ENCODE data around the gene IGFL4. TPM values are rescaled to one million over a fixed set of nuclear protein-coding genes. Genes with fewer than 3 reads are reported as not detected.

Gene IGFL4
- total and polyA plus RNA-seq, 4 experiments from 2014 or later, result not detected

GRCh38 chr19:46020819-46021125, 20.0 kb downstream of the IGFL4 start:
- no peaks in the 10 kb centered on the region for H3K9me3 Mint-ChIP-seq
- H3K9me3 ChIP-seq (ENCODE audit: control insufficient read depth in 1 of 2, low read length in 2 of 2), result no peaks in the 10 kb centered on the region
- peaks cover 4% of the 10 kb centered on the region for H3K27me3 ChIP-seq (ENCODE audit: insufficient read depth, low read length)
- ChIA-PET CTCF (ENCODE audit: partially characterized antibody) (interaction anchor here (0.9 kb wide), 1 partner anchor 8 kb away, joined by 3 read pairs; no protein-coding TSS in a partner anchor), POLR2A (ENCODE audit: partially characterized antibody) (no interaction called here)
- H3K4me3 ChIP-seq (ENCODE audit: low read length in 2 of 2), result no peak overlapping the region
- H3K4me1 Mint-ChIP-seq, result peaks cover 7 to 19% (median 12%) of the 10 kb centered on the region in 4 donors
- intact Hi-C loops (cut with micrococcal nuclease), result no loop called here
- H3K36me3 Mint-ChIP-seq, result no peaks in the 10 kb centered on the region
- H3K4me1 ChIP-seq (ENCODE audit: insufficient read depth, low read length), result peaks cover 10% of the 10 kb centered on the region
- no peak overlapping the region for H3K27ac ChIP-seq (ENCODE audit: low read depth, low read length)
- H3K27me3 Mint-ChIP-seq, result peaks cover 5 to 10% of the 10 kb centered on the region in 2 donors
- H3K27ac Mint-ChIP-seq, result no peak overlapping the region
- DNase-seq, result no peak
- H3K4me3 Mint-ChIP-seq, result no peak overlapping the region
- no peaks in the 10 kb centered on the region for H3K36me3 ChIP-seq (ENCODE audit: insufficient read depth, low read length)

- Histone ChIP-seq H3K4me1 (ENCODE audit: insufficient read depth, low read length) (peaks cover 14% of the 10 kb centered on the region), H3K9me3 (ENCODE audit: control insufficient read depth in 1 of 2, low read length in 2 of 2) (no peaks in the 10 kb centered on the region), H3K36me3 (ENCODE audit: insufficient read depth, low read length) (no peaks in the 10 kb centered on the region), H3K4me3 (ENCODE audit: low read length in 2 of 2) (no peak overlapping the region), H3K27ac (ENCODE audit: low read depth, low read length) (no peak overlapping the region), H3K27me3 (ENCODE audit: insufficient read depth, low read length) (peaks cover 3% of the 10 kb centered on the region)
- Mint-ChIP-seq H3K4me1 (peaks cover 12 to 25% (median 16%) of the 10 kb centered on the region in 4 donors), H3K27me3 (peaks cover 5 to 14% of the 10 kb centered on the region in 2 donors), H3K9me3 (no peaks in the 10 kb centered on the region), H3K4me3 (no peak overlapping the region), H3K36me3 (peaks cover 0 to 2% of the 10 kb centered on the region in 2 donors), H3K27ac (no peak overlapping the region)
- intact Hi-C loops (cut with micrococcal nuclease), result loop anchor here (5.0 kb wide), 2 partner anchors 117 to 247 kb away; partner anchors contain the start of gene MYPOP
- no peak for DNase-seq
- POLR2A ChIA-PET (ENCODE audit: partially characterized antibody), result no interaction called here
- CTCF ChIA-PET (ENCODE audit: partially characterized antibody), result interaction anchor here (1.3 to 1.7 kb wide), 3 partner anchors 9 to 24 kb away, joined by 3 to 10 read pairs (median 4); partner anchors contain the start of gene CCDC61
Measured at GRCh38 chr19:46019270-46019669, 21.5 kb downstream of the IGFL4 start.

- ChIA-PET POLR2A (ENCODE audit: partially characterized antibody) (no interaction called here), CTCF (ENCODE audit: partially characterized antibody) (interaction anchor here (1.5 to 1.7 kb wide), 2 partner anchors 10 to 23 kb away, joined by 4 to 10 read pairs; partner anchors contain the start of gene CCDC61)
- H3K4me1 ChIP-seq (ENCODE audit: insufficient read depth, low read length), result peaks cover 14% of the 10 kb centered on the region
- Mint-ChIP-seq H3K4me1 (peaks cover 12 to 26% (median 16%) of the 10 kb centered on the region in 4 donors), H3K36me3 (peaks cover 0 to 2% of the 10 kb centered on the region in 2 donors), H3K27me3 (peaks cover 1 to 10% of the 10 kb centered on the region in 2 donors), H3K4me3 (no peak overlapping the region), H3K27ac (no peak overlapping the region), H3K9me3 (no peaks in the 10 kb centered on the region)
- no peaks in the 10 kb centered on the region for H3K9me3 ChIP-seq (ENCODE audit: control insufficient read depth in 1 of 2, low read length in 2 of 2)
- no peak overlapping the region for H3K27ac ChIP-seq (ENCODE audit: low read depth, low read length)
- H3K27me3 ChIP-seq (ENCODE audit: insufficient read depth, low read length), result no peaks in the 10 kb centered on the region
- H3K4me3 ChIP-seq (ENCODE audit: low read length in 2 of 2), result no peak overlapping the region
- intact Hi-C loops (cut with micrococcal nuclease), result loop anchor here (5.0 kb wide), 2 partner anchors 116 to 246 kb away; partner anchors contain the start of gene MYPOP
- no peak for DNase-seq
- H3K36me3 ChIP-seq (ENCODE audit: insufficient read depth, low read length), result no peaks in the 10 kb centered on the region
Measured at GRCh38 chr19:46018729-46019251, 22.0 kb downstream of the IGFL4 start.

GRCh38 chr19:46017874-46018675, 22.7 kb downstream of the IGFL4 start:
- Histone ChIP-seq H3K27ac (ENCODE audit: low read depth, low read length) (no peak overlapping the region), H3K36me3 (ENCODE audit: insufficient read depth, low read length) (no peaks in the 10 kb centered on the region), H3K9me3 (ENCODE audit: control insufficient read depth in 1 of 2, low read length in 2 of 2) (no peaks in the 10 kb centered on the region), H3K4me1 (ENCODE audit: insufficient read depth, low read length) (peaks cover 14% of the 10 kb centered on the region), H3K27me3 (ENCODE audit: insufficient read depth, low read length) (no peaks in the 10 kb centered on the region), H3K4me3 (ENCODE audit: low read length in 2 of 2) (no peak overlapping the region)
- Mint-ChIP-seq H3K27ac (no peak overlapping the region), H3K36me3 (peaks cover 0 to 2% of the 10 kb centered on the region in 2 donors), H3K9me3 (no peaks in the 10 kb centered on the region), H3K4me3 (no peak overlapping the region), H3K27me3 (peaks cover 0 to 5% of the 10 kb centered on the region in 2 donors), H3K4me1 (peaks cover 12 to 22% (median 16%) of the 10 kb centered on the region in 4 donors)
- CTCF ChIA-PET (ENCODE audit: partially characterized antibody), result interaction anchor here (1.3 to 2.0 kb wide), 6 partner anchors 9 to 155 kb away, joined by 4 to 18 read pairs (median 10); partner anchors contain the start of genes CCDC61 and SYMPK
- POLR2A ChIA-PET (ENCODE audit: partially characterized antibody), result interaction anchor here (1.9 kb wide), 1 partner anchor 23 kb away, joined by 10 read pairs; the partner anchor contains the start of gene CCDC61
- no peak for DNase-seq
- intact Hi-C loops (cut with micrococcal nuclease), result loop anchor here (2.0 to 5.0 kb wide), 3 partner anchors 116 to 246 kb away; partner anchors contain the start of genes MYPOP and SYMPK

GRCh38 chr19:46017095-46017429, 23.7 kb downstream of the IGFL4 start:
- CTCF ChIA-PET (ENCODE audit: partially characterized antibody), result interaction anchor here (1.3 to 2.0 kb wide), 5 partner anchors 10 to 154 kb away, joined by 4 to 18 read pairs (median 9); partner anchors contain the start of genes CCDC61 and SYMPK
- Histone ChIP-seq H3K27me3 (ENCODE audit: insufficient read depth, low read length) (no peaks in the 10 kb centered on the region), H3K4me3 (ENCODE audit: low read length in 2 of 2) (no peak overlapping the region), H3K27ac (ENCODE audit: low read depth, low read length) (no peak overlapping the region), H3K36me3 (ENCODE audit: insufficient read depth, low read length) (no peaks in the 10 kb centered on the region), H3K9me3 (ENCODE audit: control insufficient read depth in 1 of 2, low read length in 2 of 2) (no peaks in the 10 kb centered on the region), H3K4me1 (ENCODE audit: insufficient read depth, low read length) (peaks cover 14% of the 10 kb centered on the region)
- intact Hi-C loops (cut with micrococcal nuclease), result loop anchor here (2.0 to 5.0 kb wide), 3 partner anchors 115 to 245 kb away; partner anchors contain the start of genes MYPOP and SYMPK
- POLR2A ChIA-PET (ENCODE audit: partially characterized antibody), result interaction anchor here (0.8 to 1.9 kb wide), 3 partner anchors 18 to 114 kb away, joined by 3 to 10 read pairs (median 4); partner anchors contain the start of gene CCDC61
- peaks cover 12 to 21% (median 16%) of the 10 kb centered on the region in 4 donors for H3K4me1 Mint-ChIP-seq
- DNase-seq, result no peak
- H3K36me3 Mint-ChIP-seq, result peaks cover 0 to 2% of the 10 kb centered on the region in 2 donors
- peak overlapping the region in 7 of 8 donors; percentile 51 to 89 (median 62) for H3K4me3 Mint-ChIP-seq
- H3K9me3 Mint-ChIP-seq, result no peaks in the 10 kb centered on the region
- H3K27ac Mint-ChIP-seq, result peak overlapping the region in 3 of 7 donors; percentile 59 to 68 (median 60)
- H3K27me3 Mint-ChIP-seq, result peaks cover 0 to 5% of the 10 kb centered on the region in 2 donors

- H3K9me3 Mint-ChIP-seq, result no peaks in the 10 kb centered on the region
- Histone ChIP-seq H3K27me3 (ENCODE audit: insufficient read depth, low read length) (no peaks in the 10 kb centered on the region), H3K4me1 (ENCODE audit: insufficient read depth, low read length) (peaks cover 14% of the 10 kb centered on the region), H3K36me3 (ENCODE audit: insufficient read depth, low read length) (no peaks in the 10 kb centered on the region), H3K9me3 (ENCODE audit: control insufficient read depth in 1 of 2, low read length in 2 of 2) (no peaks in the 10 kb centered on the region), H3K27ac (ENCODE audit: low read depth, low read length) (peak overlapping the region; percentile 53), H3K4me3 (ENCODE audit: low read length in 2 of 2) (peak overlapping the region; percentile 76 to 80)
- CTCF ChIA-PET (ENCODE audit: partially characterized antibody), result interaction anchor here (1.3 to 2.0 kb wide), 5 partner anchors 11 to 153 kb away, joined by 4 to 18 read pairs (median 9); partner anchors contain the start of genes CCDC61 and SYMPK
- POLR2A ChIA-PET (ENCODE audit: partially characterized antibody), result interaction anchor here (0.8 to 1.9 kb wide), 3 partner anchors 18 to 114 kb away, joined by 3 to 10 read pairs (median 4); partner anchors contain the start of gene CCDC61
- peak overlapping the region; percentile 86 to 94 (median 91) for H3K4me3 Mint-ChIP-seq
- DNase-seq, result peak; percentile 69 to 79 (median 76)
- H3K36me3 Mint-ChIP-seq, result peaks cover 0 to 2% of the 10 kb centered on the region in 2 donors
- intact Hi-C loops (cut with micrococcal nuclease), result loop anchor here (1.0 to 5.0 kb wide), 4 partner anchors 114 to 244 kb away; partner anchors contain the start of genes MYPOP and SYMPK
- peak overlapping the region; percentile 10 to 88 (median 71) for H3K27ac Mint-ChIP-seq
- peaks cover 12 to 21% (median 16%) of the 10 kb centered on the region in 4 donors for H3K4me1 Mint-ChIP-seq
- peaks cover 0 to 5% of the 10 kb centered on the region in 2 donors for H3K27me3 Mint-ChIP-seq
Measured at GRCh38 chr19:46016426-46017094, 24.2 kb downstream of the IGFL4 start.

Data from CD4-positive, alpha-beta memory T cell (primary cell).